K562 (cell line): ENCODE data around the gene HMBS. TPM values are rescaled to one million over a fixed set of nuclear protein-coding genes. Genes with fewer than 3 reads are reported as not detected.

ENCODE experiments used
- ATAC-seq: fragments of 200-7000 bp; cut with Tn5 transposase; 3 replicates; pipeline ENCODE4 v1.9.1; 2020; ENCODE audit warnings: moderate library complexity
- BruUV-seq: library from RNA; stranded (reverse); fragments of 400-500 nt; replicated peaks from 2 replicates; lab custom pipeline; 2021; lab: Mats Ljungman, UMichigan
- CTCF ChIA-PET: fragments of 300-600 bp; formaldehyde crosslinking; extraction: SDS; loops from one replicate; lab custom pipeline; 2021; ENCODE audit warnings: low intra/inter-chr PET ratio; lab: Yijun Ruan, JAX
- POLR2A ChIA-PET: fragments of 300-600, 350-650 bp; sonication (Branson Sonifier 250); formaldehyde crosslinking; extraction: SDS; loops from one replicate; lab custom pipeline; 2021; ENCODE audit warnings: antibody characterized with exemption, inconsistent platforms; lab: Yijun Ruan, JAX
- DNase-seq, 4 experiments: peaks; one replicate each; pipeline versions ENCODE4 v3.0.0 to v3.0.0-alpha.2; 2011 to 2018; ENCODE audit warnings: low spot score in 3 of 4, mixed read lengths in 3 of 4; ENCODE audit errors: extremely low read depth in 1 of 4
- FAIRE-seq: peaks from 2 replicates; lab custom pipeline; 2011; peaks lifted over from hg19 to GRCh38; lab: Jason Lieb, UNC
- H2AFZ ChIP-seq: 2 replicates; pipeline ENCODE4 v1.6.0; 2011; ENCODE audit warnings: low read depth, low read length, control low read depth, inconsistent platforms
- H3K27ac ChIP-seq: fragments of 200-600 bp; 3 replicates; pipeline ENCODE4 v1.8.0; 2011; ENCODE audit warnings: low read depth, mild to moderate bottlenecking, control low read depth, inconsistent platforms, low read length, moderate library complexity, mixed read lengths; ENCODE audit errors: extremely low read depth
- H3K27me3 ChIP-seq, 2 experiments: fragments of 300-600 bp in 1 of 2; 2 replicates in 1 of 2; 3 replicates in 1 of 2; pipeline versions ENCODE4 v1.6.0 to v1.8.0; 2011; ENCODE audit warnings: inconsistent platforms in 2 of 2, low read length in 2 of 2, mild to moderate bottlenecking in 1 of 2, mixed read lengths in 1 of 2, moderate library complexity in 1 of 2; ENCODE audit not compliant: control insufficient read depth in 2 of 2, insufficient read depth in 2 of 2
- H3K36me3 ChIP-seq: fragments of 300-600 bp; 3 replicates; pipeline ENCODE4 v1.8.0; 2011; ENCODE audit warnings: mild to moderate bottlenecking, low read length, inconsistent platforms; ENCODE audit not compliant: control insufficient read depth, insufficient read depth
- H3K4me1 ChIP-seq, 2 experiments: fragments of 200-600 bp in 1 of 2; replicated peaks in 1 of 2; 2 replicates in 1 of 2; 3 replicates in 1 of 2; pipeline versions ENCODE4 v1.5.1 to v1.8.0; 2011; ENCODE audit warnings: inconsistent platforms in 2 of 2, low read length in 2 of 2, mild to moderate bottlenecking in 1 of 2, mixed read lengths in 1 of 2, moderate library complexity in 1 of 2; ENCODE audit not compliant: control insufficient read depth in 2 of 2, insufficient read depth in 2 of 2
- H3K4me2 ChIP-seq: 2 replicates; pipeline ENCODE4 v1.6.1; 2011; ENCODE audit warnings: low read length, control low read depth, inconsistent platforms, mixed read lengths; ENCODE audit not compliant: insufficient read depth
- H3K4me3 ChIP-seq: fragments of 200-600 bp; sonication (generic), shearing (Covaris generic); 2 replicates; pipeline ENCODE4 v1.5.1; 2016; ENCODE audit warnings: control low read depth, inconsistent platforms
- H3K79me2 ChIP-seq: fragments of 200-600 bp; 3 replicates; pipeline ENCODE4 v1.8.0; 2011; ENCODE audit warnings: low read length, inconsistent platforms; ENCODE audit not compliant: control insufficient read depth, insufficient read depth
- H3K9ac ChIP-seq, 2 experiments: 2 replicates each; pipeline versions ENCODE4 v1.6.0 to v1.6.1; 2011; ENCODE audit warnings: low read depth in 2 of 2, low read length in 2 of 2, control low read depth in 1 of 2, inconsistent platforms in 1 of 2, mild to moderate bottlenecking in 1 of 2, mixed read lengths in 1 of 2; ENCODE audit not compliant: insufficient read depth in 1 of 2
- H3K9me1 ChIP-seq: one replicate; pipeline ENCODE4 v1.6.0; 2011; ENCODE audit warnings: inconsistent platforms, mild to moderate bottlenecking, low read length, moderate library complexity; ENCODE audit not compliant: control insufficient read depth, insufficient read depth
- H3K9me3 ChIP-seq: replicated peaks from 2 replicates; pipeline ENCODE4 v1.5.1; 2011; ENCODE audit warnings: low read depth, low read length, inconsistent platforms; ENCODE audit not compliant: control insufficient read depth, insufficient read depth
- H4K20me1 ChIP-seq: replicated peaks from 2 replicates; pipeline ENCODE4 v1.6.1; 2011; ENCODE audit warnings: low read length, inconsistent platforms, mixed read lengths; ENCODE audit not compliant: control insufficient read depth, insufficient read depth
- ARHGAP35 ChIP-seq: fragments of 450-650 bp; IDR thresholded peaks from 2 replicates; pipeline ENCODE4 v1.6.1; 2018; ENCODE audit not compliant: partially characterized antibody
- KDM5B ChIP-seq: fragments of 200-600 bp; sonication (generic); IDR thresholded peaks from 2 replicates; pipeline ENCODE4 v1.6.1; 2012; ENCODE audit warnings: low read depth, mild to moderate bottlenecking, moderate library complexity, low read length, control low read depth, inconsistent platforms; ENCODE audit not compliant: insufficient replicate concordance
- RHOXF2B ChIP-seq: fragments of 250-450 bp; sonication (Bioruptor Pico); conservative IDR thresholded peaks from 2 replicates; pipeline ENCODE4 v1.5.1; 2021
- STAT5B ChIP-seq: fragments of 250-450 bp; sonication (Bioruptor Pico); IDR thresholded peaks from 2 replicates; pipeline ENCODE4 v1.8.0; 2021; ENCODE audit warnings: mild to moderate bottlenecking, inconsistent platforms
- TBL1XR1 ChIP-seq, 2 experiments: IDR thresholded peaks; 2 replicates each; pipeline ENCODE4 v1.6.1; 2012; ENCODE audit warnings: improper control_type of control experiment in 2 of 2, low read length in 2 of 2, mild to moderate bottlenecking in 1 of 2
- XRCC4 ChIP-seq: IDR thresholded peaks from one replicate; pipeline ENCODE4 v1.6.1; 2011; ENCODE audit not compliant: insufficient read depth, insufficient read length; ENCODE audit errors: extremely low read depth
- ZNF561 ChIP-seq: fragments of 450-650 bp; formaldehyde crosslinking; conservative IDR thresholded peaks from 2 replicates; pipeline ENCODE4 v1.4.0; 2020; ENCODE audit warnings: mild to moderate bottlenecking, moderate library complexity
- WGBS: fragments of 100-300 bp; shearing (Covaris generic); methylation state at CpG from one replicate; pipeline ENCODE4 v1.1.6; 2016; ENCODE audit warnings: low coverage, mixed read lengths; ENCODE audit not compliant: insufficient coverage; ENCODE audit errors: missing lambda C conversion rate; 5-methylcytosine and 5-hydroxymethylcytosine counted together
- in situ Hi-C: fragments of 300-500 bp; cut with MboI; formaldehyde crosslinking; loops from 4 replicates; pipeline ENCODE4 v1.15.0; 2018; ENCODE audit warnings: inconsistent platforms, mixed read lengths
- intact Hi-C: fragments of 100-400 bp; cut with micrococcal nuclease; formaldehyde crosslinking; loops from 2 replicates; pipeline ENCODE4 v1.14.2; 2022
- polyA plus RNA-seq, 8 experiments: library from polyadenylated mRNA; depleted of rRNA in 4 of 8; stranded (reverse) in 5 of 8; unstranded in 3 of 8; fragments of >200 nt; fragmentation: Nextera tagmentation in 2 of 8; fragmentation: Illumina TruSeq in 1 of 8; extraction: Ambion mirVana in 2 of 8; extraction: Trizol in 1 of 8; gene quantifications; 2 replicates each; pipeline versions ENCODE4 v1.2.1 to v1.2.3, GENCODE V29; 2011 to 2014; ENCODE audit warnings: inconsistent platforms in 1 of 8, missing spikeins in 1 of 8
- total RNA-seq, 7 experiments: library from RNA; depleted of rRNA in 6 of 7; stranded (reverse); fragments of >200 nt in 6 of 7; fragmentation: Illumina TruSeq in 2 of 7; extraction: Trizol in 2 of 7; gene quantifications; 2 replicates each; pipeline versions ENCODE4 v1.2.1 to v1.2.3, GENCODE V29; 2011 to 2021; ENCODE audit warnings: low replicate concordance in 1 of 7
- TF ChIP-seq, protein P1 (sequence below): fragments of 450-650 bp; IDR thresholded peaks from 2 replicates; pipeline ENCODE4 v1.6.1; 2017; ENCODE audit warnings: mild to moderate bottlenecking, moderate library complexity
- TF ChIP-seq, protein P2 (sequence below), 2 experiments: IDR thresholded peaks in 1 of 2; conservative IDR thresholded peaks in 1 of 2; 2 replicates each; pipeline ENCODE4 v1.6.1; 2016; ENCODE audit warnings: low read depth in 2 of 2, mild to moderate bottlenecking in 1 of 2, missing compliant biosample characterization in 1 of 2, missing genetic modification characterization in 1 of 2, moderate library complexity in 1 of 2
- TF ChIP-seq, protein P3 (sequence below): fragments of 450-650 bp; conservative IDR thresholded peaks from 2 replicates; pipeline ENCODE4 v1.6.1; 2016; ENCODE audit warnings: missing genetic modification characterization, low read depth, mild to moderate bottlenecking, missing compliant biosample characterization, moderate library complexity

The HMBS gene
- total and polyA plus RNA-seq, 9 of the 15 experiments (the other 6 are each of a cell fraction or from before 2014, with no cell fraction given): 56.9 to 385 (median 286) TPM

DNA sequence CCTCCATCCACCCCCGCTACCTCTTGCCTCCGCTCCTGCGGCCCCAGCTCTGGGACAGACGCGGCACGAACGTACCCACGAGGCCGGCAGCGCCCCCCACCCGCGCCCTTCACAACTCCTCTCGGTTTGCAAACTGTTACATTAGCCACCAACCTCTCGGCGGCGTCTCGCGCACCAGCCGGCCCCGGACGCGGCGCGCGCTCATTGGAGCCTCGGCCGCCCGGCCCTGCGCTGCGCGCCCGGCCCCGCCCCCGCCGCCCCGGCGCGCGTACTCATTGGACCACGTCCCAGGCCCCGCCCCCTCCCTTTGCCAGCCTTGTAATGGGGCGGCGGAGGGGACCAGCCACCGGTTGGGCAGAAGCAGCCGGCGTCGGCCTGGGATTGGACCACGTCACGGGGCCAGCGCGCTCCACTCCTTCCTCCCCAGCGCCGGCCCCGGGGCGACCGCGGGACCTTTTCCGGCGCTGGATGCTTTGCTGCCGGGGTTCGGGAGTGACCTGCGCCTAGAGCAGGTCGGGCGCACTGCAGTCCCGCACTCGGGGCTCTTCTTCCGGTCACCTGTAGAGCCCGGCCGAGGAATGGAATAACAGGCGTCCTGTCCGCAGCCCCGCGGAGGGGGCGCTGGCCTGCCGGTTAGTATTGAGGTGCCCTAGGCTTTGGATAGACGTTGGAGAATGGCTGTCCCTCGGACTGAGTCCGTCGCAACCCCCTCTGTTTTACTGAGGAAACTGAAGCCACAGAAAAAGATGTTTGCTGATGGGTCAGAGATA is 27.5 kb upstream of the HMBS start, which contains the start of gene HYOU1:
Gene HYOU1, minus strand, starts transcription at position 206 of the 770 bp plus-strand sequence. CDS start 1,045 bp downstream, outside the sequence.
- Histone ChIP-seq H3K27me3 (no peaks in the 10 kb centered on the region), H3K9me1 (no peaks in the 10 kb centered on the region), H3K79me2 (peaks cover 48% of the 10 kb centered on the region), H3K4me3 (peak within 1 kb of the TSS; percentile 98), H3K4me2 (peak within 1 kb of the TSS; percentile 91), H3K9ac (peak within 1 kb of the TSS; percentile 94 to 97), H3K27ac (peak within 1 kb of the TSS; percentile 95), H3K9me3 (no peaks in the 10 kb centered on the region), H3K4me1 (peaks cover 18 to 21% of the 10 kb centered on the region in 2 experiments; a peak in 3 of 5 replicates), H3K36me3 (peaks cover 44% of the 10 kb centered on the region), H4K20me1 (no peaks in the 10 kb centered on the region), H2AFZ (peak within 1 kb of the TSS; percentile 82)
- WGBS: under 1% methylated on average over 29 of the region's 79 CpGs
- in situ Hi-C loops: no loop called here
- peak; percentile 85 for FAIRE-seq
- POLR2A ChIA-PET: interaction anchor here (0.6 to 8.8 kb wide), 21 partner anchors 9 to 218 kb away, joined by 3 to 132 read pairs (median 3); partner anchors contain the start of genes HMBS and VPS11
- ATAC-seq: peak; percentile 93
- CTCF ChIA-PET: no interaction called here
- BruUV-seq: no TSS peak
- intact Hi-C loops: loop anchor here (2.0 kb wide), 2 partner anchors 38 kb away; partner anchors contain the start of genes RPS25 and TRAPPC4
- peak; percentile 94 to 99 (median 96) for DNase-seq
- TF ChIP-seq, protein P1, sequence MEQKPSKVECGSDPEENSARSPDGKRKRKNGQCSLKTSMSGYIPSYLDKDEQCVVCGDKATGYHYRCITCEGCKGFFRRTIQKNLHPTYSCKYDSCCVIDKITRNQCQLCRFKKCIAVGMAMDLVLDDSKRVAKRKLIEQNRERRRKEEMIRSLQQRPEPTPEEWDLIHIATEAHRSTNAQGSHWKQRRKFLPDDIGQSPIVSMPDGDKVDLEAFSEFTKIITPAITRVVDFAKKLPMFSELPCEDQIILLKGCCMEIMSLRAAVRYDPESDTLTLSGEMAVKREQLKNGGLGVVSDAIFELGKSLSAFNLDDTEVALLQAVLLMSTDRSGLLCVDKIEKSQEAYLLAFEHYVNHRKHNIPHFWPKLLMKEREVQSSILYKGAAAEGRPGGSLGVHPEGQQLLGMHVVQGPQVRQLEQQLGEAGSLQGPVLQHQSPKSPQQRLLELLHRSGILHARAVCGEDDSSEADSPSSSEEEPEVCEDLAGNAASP: no peak
- TF ChIP-seq ARHGAP35 (no peak), XRCC4 (no peak), RHOXF2B (CRISPR knock-in tag) (no peak), KDM5B (peak; percentile 85), TBL1XR1 (IDR thresholded peaks at IDR 0.05; ENCODE audit: low read length in 2 of 2) (no peak), ZNF561 (CRISPR knock-in tag) (no peak), STAT5B (no peak)
- TF ChIP-seq, protein P2, sequence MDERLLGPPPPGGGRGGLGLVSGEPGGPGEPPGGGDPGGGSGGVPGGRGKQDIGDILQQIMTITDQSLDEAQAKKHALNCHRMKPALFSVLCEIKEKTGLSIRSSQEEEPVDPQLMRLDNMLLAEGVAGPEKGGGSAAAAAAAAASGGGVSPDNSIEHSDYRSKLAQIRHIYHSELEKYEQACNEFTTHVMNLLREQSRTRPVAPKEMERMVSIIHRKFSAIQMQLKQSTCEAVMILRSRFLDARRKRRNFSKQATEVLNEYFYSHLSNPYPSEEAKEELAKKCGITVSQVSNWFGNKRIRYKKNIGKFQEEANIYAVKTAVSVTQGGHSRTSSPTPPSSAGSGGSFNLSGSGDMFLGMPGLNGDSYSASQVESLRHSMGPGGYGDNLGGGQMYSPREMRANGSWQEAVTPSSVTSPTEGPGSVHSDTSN (CRISPR knock-in tag; IDR thresholded peaks at IDR 0.05; ENCODE audit: low read depth): no peak
- TF ChIP-seq, protein P2 (tag; conservative IDR thresholded peaks at IDR 0.05; ENCODE audit: low read depth): no peak
- TF ChIP-seq, protein P3, sequence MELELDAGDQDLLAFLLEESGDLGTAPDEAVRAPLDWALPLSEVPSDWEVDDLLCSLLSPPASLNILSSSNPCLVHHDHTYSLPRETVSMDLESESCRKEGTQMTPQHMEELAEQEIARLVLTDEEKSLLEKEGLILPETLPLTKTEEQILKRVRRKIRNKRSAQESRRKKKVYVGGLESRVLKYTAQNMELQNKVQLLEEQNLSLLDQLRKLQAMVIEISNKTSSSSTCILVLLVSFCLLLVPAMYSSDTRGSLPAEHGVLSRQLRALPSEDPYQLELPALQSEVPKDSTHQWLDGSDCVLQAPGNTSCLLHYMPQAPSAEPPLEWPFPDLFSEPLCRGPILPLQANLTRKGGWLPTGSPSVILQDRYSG: no peak
